ENCODE results near the gene DOLPP1.

DOLPP1 gene

DNA sequence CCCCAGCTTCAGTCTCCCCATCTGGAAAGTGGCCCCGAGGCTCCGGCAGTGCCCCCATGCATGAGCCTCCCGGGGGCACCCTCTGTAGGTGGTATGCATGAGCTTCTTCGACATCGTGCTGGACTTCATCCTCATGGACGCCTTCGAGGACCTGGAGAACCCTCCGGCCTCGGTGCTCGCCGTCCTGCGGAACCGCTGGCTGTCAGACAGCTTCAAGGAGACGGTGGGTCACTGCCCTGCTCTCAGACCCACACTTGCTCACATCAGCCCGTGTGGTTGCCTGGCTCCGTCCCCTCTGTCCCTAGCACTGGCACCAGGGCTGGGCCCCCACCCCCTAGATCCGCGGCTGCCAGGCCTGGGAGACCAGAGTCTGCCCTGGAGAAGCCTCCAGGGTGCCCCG, 12.8 kb upstream of the DOLPP1 start:
- no peak for DNase-seq

GRCh38 chr9:129068990-129069861, 11.7 kb upstream of the DOLPP1 start:
- DNase-seq, result no peak

- no peak for DNase-seq
These were observed 10.9 kb upstream of the DOLPP1 start for GRCh38 chr9:129069862-129070641.

DNA sequence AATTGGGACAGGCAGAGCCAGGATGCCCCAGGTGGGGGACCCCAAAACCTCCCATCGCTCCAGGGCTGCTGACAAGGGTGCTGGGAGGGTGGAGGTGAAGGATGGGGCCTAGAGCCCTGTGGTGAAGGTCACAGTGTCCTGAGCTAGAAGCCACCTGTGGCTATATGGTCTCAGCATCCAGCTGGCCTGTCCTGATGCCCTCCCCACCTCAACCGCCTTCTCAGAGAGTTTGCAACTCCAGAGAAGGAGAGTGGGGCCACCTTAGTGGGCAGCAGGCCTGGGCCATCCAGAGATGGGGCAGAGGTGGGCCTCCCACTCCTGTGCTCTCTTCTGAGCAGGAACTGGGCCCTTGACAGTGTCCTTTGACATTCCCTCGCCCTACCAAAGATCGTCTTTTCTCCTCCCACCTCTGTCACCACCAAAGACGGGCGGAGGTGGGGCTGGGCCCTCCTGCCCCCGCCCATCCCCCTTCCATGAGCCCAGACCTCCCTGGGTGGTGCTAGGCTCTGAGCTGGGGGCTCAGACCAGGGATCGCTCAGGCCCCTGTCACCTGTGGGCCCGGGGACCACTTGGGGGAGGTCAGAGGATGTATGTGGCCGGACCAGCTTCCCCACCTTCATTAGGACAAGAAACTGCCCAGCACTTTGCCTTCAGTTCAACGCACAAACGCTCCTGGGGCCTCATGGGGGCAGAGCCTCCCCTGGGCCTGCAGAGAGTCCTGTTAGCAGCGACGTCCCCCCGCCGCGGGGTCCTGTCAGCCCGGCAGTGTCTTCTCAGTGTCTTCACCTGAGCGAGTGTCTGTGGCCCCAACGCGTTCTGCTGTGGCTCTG, 10.0 kb upstream of the DOLPP1 start:
- no peak for DNase-seq

- DNase-seq, result no peak
These were observed 9.3 kb upstream of the DOLPP1 start for GRCh38 chr9:129071526-129072126.

- no peak for DNase-seq
These were observed 8.7 kb upstream of the DOLPP1 start for GRCh38 chr9:129072171-129072570.

DNA sequence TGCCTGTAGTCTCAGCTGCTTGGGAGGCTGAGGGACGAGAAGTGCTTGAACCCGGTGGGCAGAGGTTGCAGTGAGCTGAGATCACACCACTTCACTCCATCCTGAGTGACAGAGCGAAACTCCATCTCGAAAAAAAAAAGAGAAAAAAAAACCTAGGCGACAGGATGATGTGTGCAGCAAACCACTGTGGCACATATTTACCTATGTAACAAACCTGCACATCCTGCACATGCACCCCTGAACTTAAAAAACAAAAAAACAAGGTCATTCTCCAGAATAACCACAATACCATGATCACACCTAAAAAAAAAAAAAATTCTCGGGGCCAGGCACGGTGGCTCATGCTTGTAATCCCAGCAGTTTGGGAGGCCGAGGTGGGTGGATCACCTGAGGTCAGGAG, 7.5 kb upstream of the DOLPP1 start:
- DNase-seq, result no peak

GRCh38 chr9:129074106-129074505, 6.8 kb upstream of the DOLPP1 start:
- no peak for DNase-seq

DNA sequence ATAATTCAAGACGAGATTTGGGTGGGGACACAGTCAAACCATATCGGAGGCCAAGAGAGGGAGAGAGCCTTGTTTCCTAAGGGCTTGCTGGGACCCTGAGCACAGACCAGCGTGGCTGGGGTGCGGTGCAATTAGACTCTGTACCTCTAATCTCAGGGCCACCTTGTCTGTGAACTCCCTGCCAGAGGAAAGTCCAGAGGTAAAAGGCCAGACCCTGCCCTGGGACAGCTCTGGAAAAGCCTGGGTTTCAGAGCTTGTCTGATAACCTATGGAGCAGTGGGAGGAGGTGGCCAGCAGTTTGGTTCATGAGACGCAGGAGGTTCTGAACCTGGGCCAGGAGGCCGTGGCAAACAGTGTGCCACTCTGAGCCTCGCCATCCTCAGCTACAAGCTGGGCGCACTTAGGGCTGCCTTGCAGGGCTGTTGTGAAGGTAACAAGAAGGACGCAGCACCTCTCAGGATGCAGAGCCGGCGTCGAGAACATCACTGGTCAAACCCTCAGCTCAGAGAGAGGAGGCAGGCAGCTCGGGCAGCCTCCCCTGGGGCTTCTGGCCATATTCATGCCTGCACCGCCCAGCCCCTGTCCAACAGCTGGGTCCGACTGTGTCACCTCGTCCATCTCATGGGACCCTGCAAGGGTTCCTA, 4.8 kb upstream of the DOLPP1 start:
- DNase-seq, result no peak

DNA sequence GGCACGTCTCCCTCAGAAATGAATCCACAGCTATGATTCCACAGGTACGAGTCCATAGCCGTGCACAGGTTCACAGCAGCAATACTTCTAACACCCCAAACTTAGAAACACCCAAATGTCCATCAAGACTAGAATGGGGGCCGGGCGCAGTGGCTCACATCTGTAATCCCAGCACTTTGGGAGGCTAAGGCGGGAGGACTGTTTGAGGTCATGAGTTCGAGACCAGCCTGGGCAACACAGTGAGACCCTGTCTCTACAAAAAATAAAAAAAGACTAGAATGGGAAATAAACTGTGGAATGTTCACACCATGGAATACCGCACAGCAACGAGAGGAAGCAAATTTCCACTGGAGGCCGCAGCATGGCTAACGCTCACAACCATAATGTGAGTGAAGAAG, 4.3 kb upstream of the DOLPP1 start:
- DNase-seq, result no peak

- no peak for DNase-seq
These were observed 3.7 kb upstream of the DOLPP1 start for GRCh38 chr9:129077236-129077635.

GRCh38 chr9:129078691-129079503, 2.0 kb upstream of the DOLPP1 start:
- DNase-seq, result no peak

- DNase-seq, result no peak
These were observed 1.1 kb upstream of the DOLPP1 start for GRCh38 chr9:129079829-129080228.

GRCh38 chr9:129080298-129080600, 662 bp upstream of the DOLPP1 start:
- no peak for DNase-seq

DNA sequence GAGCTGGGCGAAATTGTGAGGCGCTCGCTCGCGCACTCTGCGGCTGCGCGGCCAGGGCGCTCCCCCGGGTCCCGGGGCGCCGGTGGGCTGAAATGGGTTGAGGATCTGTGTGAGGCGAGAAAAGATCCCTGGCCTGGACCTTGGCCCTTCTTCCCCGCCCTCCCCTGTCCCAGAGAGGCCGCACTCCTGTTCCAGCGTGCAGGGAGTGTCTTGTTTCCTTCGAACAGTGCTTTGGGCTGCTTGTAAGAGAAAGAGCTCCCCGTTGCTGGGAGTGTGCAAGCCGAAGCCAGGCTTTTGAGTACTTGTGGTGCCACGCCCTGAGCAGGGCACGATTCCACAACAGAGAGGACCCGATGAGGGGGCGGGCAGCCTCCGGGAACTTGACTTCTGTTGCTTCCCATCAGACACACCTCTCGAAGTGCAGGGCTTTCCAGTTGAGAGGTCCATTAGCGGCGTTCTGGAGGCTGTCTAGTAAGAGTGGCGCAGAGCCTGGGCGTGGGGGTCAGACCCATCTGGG, 535 bp downstream of the DOLPP1 start:
- DNase-seq, result no peak

DNA sequence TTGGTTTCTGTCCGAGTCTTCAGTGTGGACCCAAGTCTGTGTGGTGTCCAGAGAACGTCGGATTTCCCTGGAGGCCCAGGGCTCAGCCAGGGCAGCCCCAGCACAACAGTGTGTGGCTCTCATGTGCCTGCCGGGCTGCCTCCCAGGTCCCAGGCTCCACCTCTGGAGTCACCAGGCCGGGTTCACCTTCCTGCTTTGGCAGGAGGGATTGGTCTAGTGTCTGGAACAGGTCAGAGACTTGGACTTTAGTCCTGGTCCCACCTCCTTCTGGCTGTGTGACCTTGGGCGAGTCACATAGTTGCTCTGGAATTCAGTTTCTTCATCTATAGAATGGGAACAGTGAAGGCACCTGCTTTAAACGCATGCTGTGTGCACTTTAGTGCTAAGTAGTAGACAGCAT, 3.2 kb downstream of the DOLPP1 start:
- no peak for DNase-seq

DNA sequence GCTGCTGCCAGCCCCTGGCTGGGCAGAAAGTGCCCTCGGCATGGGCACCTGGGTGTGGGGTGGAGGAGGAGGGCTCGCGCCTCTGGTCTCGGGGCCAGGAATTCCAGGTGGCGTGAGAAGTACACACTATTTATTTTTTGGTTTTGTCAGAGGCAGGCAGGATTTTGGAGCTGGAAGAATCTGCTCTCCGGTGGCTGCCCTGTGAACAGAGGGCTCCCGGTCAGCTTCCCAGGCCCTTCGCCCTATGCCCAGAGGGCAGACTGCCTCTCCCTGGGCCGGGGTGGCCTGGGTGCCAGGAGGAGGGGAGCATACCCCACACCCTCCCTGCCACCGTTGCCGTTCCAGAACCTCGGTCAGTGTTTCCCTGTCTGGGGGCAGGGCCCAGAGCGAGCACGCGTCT, 8.3 kb downstream of the DOLPP1 start:
- DNase-seq, result no peak

- DNase-seq, result no peak
These were observed 12.9 kb downstream of the DOLPP1 start for GRCh38 chr9:129093602-129094386.

- DNase-seq, result no peak
These were observed 13.7 kb downstream of the DOLPP1 start for GRCh38 chr9:129094387-129095169.

GRCh38 chr9:129095170-129095667, 14.3 kb downstream of the DOLPP1 start:
- DNase-seq, result no peak
